GM19099 (cell line): ENCODE data around the gene AKAP9.

ENCODE experiments used
- POLR2A ChIP-seq: IDR thresholded peaks from 3 replicates; pipeline ENCODE4 v1.6.1; 2011; ENCODE audit warnings: low read depth; ENCODE audit not compliant: insufficient read length; ENCODE audit errors: extremely low read depth

AKAP9 gene

DNA sequence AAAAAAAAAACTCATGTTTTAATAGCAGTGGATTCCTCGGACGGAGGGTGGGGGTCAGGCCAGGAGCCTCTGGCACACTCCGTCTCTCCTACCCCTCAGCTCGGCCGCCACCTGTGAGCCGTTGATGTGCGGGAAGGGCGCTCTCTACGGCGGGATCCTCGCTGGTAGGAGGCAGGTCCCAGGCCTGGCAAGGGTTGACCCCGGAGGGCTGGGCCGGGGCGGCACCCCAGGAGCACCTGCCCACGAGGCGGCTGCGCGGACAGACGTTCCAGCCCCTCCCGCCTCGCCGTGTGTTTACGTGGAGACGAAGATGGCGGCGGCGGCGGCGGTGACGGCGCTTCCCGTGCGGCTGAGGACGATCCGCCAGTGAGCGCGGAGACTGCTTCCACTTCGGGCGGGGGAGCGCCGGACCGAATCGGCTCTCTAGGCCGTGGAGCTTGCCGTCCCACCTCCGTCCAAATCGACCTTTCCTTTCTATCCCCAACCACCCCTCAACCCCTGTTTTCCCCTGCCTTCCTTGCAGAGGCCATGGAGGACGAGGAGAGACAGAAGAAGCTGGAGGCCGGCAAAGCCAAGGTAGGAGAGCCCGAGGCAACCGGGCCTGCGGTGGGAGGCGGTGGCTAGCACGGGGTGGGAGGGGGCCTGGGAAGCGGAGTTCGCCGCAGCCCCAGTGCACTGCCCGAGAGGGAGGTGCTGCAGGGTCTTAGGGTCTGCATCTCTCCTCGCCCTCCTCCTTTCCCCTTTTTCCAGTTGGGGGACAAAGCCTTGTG lies at the start of gene AKAP9:
TSS of gene AKAP9 (plus strand) at position 291 of the 770 bp plus-strand sequence. CDS start at position 529, 238 bp downstream.
- peak; percentile 88 for TF ChIP-seq POLR2A

DNA sequence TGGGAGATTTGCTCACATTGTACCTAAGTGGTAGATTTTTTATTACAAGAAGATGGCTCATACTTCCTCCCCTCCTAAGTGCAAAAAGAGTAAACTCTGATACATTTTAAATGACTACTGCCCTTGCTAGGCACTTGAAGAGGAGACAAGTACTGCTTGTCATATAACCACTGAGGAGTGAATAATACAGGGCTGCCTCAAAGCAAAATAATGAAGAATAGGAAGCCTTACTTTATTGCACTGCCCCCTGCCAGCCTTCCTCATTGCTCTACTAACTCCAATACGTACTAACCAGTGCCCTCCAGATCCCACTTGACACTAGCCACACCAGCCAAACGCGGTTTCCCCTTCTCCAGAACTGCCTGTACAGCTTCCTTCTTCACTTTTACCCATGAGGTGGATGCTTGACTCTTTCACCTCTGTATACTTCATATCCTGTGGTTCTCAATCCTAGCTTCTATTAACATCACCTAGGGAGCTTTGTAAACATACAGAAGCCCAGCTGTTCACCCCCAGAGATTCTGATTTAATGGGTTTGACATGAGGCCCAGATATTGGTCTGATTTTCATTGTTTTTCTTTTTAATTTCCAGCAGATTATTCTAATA lies 48.5 kb upstream of the AKAP9 start:
- no peak for TF ChIP-seq POLR2A

DNA sequence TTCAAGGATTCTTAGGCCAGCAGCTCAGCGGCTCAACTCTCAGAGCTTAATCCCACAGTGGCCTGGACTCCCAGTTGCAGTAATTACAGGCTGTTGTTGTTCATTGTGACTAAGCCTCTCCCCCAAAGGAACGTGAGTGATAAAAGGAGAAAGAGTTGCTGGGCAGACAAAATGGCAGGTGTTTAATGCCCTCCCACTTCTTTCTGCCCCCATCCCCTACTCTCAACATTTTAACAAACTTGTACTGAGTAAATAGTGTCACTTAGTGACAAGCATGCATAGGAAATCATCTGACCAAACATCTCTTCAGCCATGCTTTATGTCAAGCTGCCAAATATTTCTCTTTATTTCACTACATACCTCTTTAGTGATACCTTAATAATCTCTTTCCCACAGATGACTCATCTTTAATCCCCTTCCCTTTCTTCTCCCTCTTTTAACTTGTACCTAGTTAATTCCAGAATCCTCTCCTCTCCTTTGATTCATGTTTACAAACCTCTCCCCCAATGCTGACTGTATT lies 47.8 kb upstream of the AKAP9 start:
- no peak for TF ChIP-seq POLR2A

- TF ChIP-seq POLR2A: no peak
Observed at GRCh38 chr7:91894781-91895480, 45.7 kb upstream of the AKAP9 start.

- TF ChIP-seq POLR2A: no peak
Observed at GRCh38 chr7:91898240-91898992, 42.2 kb upstream of the AKAP9 start.

- TF ChIP-seq POLR2A: no peak
Observed at GRCh38 chr7:91899563-91899962, 41.1 kb upstream of the AKAP9 start.

DNA sequence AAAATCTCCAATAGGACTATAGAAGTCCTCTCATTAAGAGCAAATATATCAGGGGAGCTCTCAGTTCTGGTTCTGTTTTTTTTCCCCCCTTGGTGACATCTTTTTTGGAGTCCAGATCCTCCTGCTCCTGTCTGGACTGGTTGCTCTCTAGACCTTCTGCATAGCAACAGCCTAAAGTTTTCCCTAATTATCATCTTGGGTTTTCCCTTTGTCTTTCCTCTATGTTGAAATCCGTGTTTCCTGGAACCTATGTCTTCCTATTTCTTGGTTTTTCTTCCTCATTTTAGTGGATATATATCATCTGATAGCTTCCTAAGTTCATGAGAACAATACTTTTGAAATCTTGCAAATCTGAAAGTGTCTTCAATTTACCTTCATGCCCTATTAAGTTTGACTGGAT lies 30.5 kb upstream of the AKAP9 start:
- TF ChIP-seq POLR2A: no peak

DNA sequence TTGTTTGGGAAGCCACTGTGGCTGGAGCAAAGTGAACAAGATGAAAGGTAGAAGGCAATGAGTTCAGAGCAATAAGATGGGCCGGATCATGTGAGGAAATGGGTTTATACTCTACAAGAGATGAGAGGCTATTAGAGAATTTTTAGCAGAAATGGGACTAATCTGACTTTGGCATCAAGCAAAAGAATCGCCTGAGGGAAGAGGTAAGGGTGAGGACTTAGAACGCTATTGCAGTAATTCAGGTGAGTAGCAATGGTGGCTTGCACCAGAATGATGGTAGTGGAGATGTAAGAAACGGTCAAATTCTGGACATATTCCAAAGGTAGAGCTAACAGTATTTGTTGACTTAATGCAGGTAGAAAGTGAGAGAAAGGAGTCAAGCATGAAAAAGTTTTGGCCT lies 29.5 kb upstream of the AKAP9 start:
- no peak for TF ChIP-seq POLR2A

DNA sequence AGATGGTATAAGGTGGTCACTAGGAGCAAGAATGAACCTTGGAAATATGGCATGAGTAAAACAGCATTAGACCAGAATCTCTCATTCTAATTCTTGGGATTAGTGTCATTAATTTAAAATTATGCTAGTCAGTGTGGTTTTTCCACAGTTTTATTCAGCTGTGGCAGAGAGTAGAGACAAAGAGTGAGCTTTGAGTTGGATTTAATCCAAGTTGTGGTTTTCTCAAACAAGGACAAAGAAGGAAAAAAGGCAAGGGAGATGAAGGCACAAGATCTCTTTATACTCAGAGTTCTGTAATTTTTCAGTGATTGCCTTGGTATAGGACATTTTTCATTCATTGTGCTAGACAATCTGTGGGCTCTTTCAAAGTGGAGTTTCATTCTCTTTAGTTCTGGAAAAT lies 28.2 kb upstream of the AKAP9 start:
- TF ChIP-seq POLR2A: no peak

- no peak for TF ChIP-seq POLR2A
Observed at GRCh38 chr7:91913612-91914011, 27.1 kb upstream of the AKAP9 start.

DNA sequence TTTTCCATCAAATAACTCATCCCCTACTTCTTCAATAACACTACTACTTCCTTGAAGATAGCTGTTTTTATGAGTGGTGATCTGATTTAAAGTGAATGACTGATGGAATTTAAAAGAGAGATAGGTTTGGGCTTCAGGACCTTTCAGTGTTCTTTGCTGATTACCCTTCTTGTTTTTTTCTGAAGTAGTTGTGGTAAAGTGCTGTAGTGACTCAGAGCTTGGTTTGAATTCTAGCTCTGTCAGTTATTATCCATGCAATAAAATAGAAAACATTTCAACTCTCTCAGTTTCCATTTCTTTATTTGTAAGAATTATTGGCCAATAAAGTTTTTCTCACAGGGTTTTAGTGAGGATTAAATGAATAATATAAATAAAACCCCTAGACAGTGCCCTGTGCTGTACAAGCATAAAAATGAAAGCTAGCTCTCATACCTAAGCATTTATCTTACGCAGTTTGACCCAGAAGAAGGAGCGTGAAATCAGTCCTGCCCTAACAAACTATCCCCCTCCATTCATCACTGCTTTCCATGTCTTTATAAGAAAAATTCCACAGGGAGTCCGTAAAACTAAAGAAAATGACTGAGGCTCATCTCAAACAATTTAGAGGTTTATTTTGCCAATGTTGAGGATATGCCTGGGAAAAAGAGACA lies 25.1 kb upstream of the AKAP9 start:
- TF ChIP-seq POLR2A: no peak

DNA sequence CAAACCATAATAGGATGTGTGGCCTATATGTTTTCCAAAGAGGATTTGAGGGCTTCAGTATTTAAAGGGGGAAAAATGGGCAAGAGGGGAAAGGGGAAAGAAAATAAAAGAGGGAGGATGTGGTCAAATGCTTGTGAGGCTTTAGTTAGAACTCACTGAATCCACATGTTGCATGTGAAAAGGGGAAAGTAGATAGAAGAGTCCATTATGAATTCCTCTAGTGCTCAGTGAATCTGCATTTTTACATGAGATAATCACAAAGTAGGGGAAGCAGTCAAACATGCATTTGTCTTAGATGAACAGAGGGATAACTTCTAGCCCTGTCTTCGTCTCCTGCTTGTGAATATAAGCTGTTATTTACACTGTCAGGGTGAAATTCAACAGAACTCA lies 24.6 kb upstream of the AKAP9 start:
- no peak for TF ChIP-seq POLR2A

DNA sequence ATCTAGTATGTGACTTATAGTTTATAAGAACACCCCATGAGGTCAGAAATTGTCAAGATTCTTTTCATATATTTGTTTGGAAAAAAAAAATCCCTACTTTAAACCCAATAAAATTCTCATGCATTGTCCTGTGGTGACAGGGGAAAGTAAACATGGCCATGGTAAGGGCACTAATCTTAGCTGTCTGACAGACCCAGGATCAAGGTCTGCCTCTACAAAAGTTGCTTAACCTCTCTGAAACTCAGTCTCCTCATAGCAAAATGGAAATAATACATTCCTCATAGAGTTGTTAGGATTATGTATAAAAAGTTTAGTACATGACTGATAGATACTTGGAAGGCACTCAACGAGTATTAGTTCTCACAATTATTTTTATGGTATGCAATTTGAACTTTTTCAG lies 22.3 kb upstream of the AKAP9 start:
- no peak for TF ChIP-seq POLR2A

GRCh38 chr7:91922857-91923256 lies 17.8 kb upstream of the AKAP9 start:
- TF ChIP-seq POLR2A: no peak

DNA sequence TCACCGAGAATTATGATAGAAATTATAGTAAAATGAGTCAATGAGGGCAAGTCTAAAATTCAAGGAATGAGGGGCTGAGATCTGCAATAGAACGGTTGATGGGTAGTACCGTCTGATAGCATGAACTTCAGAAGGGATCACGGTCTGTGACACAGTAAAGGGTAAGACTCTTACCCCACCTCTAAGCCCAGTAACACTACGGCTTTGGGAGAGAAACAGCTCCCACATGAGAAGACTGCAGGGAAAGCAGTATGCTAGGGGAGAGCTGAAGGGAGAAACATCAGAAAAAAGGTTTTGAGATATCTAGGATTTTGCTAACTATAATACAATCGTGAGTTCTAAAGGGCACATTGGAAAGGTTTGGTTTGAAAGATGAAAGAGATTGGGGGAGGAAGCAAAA lies 12.8 kb upstream of the AKAP9 start:
- no peak for TF ChIP-seq POLR2A

GRCh38 chr7:91929463-91929862 lies 11.2 kb upstream of the AKAP9 start:
- no peak for TF ChIP-seq POLR2A
